GF-D8 (cell line): Measurements from ENCODE around the gene ADGRG6.
"Not testable (repeated sequence)": the region's sequence is repeated elsewhere in the genome, so short reads cannot be mapped to it uniquely, and the experiment has no call there.

Experiments
- DNase-seq: peaks from one replicate; lab custom pipeline; 2025; lab: John Stamatoyannopoulos, UW

ADGRG6 gene

DNA sequence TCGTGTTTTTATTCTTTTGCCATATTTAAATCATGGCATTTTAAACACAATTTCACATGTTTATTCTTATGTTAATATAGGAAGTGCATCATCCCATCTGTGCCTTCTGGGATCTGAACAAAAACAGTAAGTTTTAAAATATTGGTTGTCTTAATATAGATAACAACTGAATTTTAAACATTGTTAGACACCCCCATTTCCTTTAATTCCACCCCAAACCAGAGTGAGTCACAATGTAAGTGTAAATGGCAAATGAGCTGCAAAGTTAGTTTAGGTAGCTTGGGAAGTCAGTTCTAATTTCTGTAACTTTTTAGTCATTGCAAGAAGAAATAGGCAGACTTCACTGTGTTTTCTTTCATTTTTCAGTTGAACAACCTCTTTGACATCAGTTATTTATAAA lies 108.0 kb downstream of the ADGRG6 start:
- DNase-seq, result no peak

GRCh38 chr6:142411145-142411544 lies 109.3 kb downstream of the ADGRG6 start:
- DNase-seq, result no peak

- no peak for DNase-seq
Observed at GRCh38 chr6:142412241-142412640, 110.4 kb downstream of the ADGRG6 start.

DNA sequence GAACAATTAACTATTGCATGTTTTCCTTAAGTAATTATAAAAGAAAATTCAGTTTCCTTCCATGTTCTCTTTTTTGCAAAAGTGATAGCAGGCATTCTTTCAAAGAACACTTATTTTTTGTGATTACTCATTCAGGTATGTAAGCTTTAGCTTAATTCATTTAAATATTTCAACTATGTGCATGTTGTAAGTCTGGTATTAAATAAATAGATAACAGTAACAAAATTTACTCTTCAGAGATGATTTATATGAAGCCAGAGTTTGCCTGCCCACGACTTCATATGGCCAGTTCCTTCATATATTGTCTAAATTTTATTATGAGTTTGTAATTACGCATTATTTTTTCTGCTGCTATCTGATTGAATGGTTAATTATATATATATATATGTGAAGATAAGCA lies 110.9 kb downstream of the ADGRG6 start:
- no peak for DNase-seq

- DNase-seq, result no peak
Observed at GRCh38 chr6:142413111-142413510, 111.3 kb downstream of the ADGRG6 start.

DNA sequence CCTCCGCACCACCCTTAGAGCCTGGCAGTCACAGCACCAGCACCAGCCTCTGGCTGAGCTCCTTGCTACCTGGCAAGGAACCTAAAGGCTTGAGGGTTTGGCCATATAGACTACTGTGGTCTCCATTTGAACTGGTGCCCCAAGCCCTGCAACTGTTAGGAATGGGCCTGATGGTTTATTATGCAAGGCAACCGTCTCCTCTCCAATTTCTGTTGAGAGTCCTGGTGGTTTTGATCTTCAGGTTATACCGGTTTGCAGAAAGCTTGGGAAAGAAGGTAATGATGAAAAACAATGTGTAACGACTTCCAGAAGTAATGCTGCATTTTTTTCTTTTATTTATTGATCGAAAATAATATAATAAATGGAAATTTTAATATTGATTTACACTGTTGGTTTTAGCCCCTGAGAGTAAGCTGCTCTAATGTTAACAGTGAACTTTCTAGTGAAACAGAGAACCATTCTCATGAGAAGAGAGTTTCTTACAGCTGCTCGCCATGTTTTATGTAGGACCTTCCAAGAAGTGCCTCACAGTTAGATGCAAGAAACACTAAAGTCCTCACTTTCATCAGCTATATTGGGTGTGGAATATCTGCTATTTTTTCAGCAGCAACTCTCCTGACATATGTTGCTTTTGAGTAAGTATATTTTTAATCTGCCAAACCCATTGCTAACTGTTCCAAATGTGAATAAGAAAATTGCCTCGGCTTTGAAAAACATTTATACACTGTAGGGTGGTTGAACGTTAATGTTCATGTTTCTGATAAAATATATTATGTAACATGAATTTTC lies 112.8 kb downstream of the ADGRG6 start:
- no peak for DNase-seq

GRCh38 chr6:142416179-142416578 lies 114.4 kb downstream of the ADGRG6 start:
- no peak for DNase-seq

GRCh38 chr6:142416686-142417085 lies 114.9 kb downstream of the ADGRG6 start:
- no peak for DNase-seq

DNA sequence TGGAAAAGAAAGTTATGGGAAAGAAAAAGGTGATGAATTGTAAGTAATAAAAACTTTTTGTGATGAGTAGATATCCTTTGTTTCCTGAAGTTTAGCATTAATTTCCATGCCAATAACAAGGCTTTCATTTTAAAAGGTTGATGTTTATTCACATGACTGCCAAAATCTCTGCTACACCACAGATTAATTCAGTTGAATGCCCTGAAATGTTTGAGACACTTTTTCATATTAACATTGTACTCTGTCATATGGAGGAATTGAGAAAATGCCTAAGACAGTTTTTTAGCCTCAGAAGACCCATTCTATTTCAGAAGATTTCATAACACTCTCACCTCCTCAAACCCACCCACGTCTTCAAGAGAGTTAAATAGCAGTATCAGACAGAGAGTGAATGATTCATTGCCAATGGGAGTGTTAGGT lies 115.5 kb downstream of the ADGRG6 start:
- DNase-seq, result no peak

GRCh38 chr6:142419071-142419470 lies 117.3 kb downstream of the ADGRG6 start:
- no peak for DNase-seq

DNA sequence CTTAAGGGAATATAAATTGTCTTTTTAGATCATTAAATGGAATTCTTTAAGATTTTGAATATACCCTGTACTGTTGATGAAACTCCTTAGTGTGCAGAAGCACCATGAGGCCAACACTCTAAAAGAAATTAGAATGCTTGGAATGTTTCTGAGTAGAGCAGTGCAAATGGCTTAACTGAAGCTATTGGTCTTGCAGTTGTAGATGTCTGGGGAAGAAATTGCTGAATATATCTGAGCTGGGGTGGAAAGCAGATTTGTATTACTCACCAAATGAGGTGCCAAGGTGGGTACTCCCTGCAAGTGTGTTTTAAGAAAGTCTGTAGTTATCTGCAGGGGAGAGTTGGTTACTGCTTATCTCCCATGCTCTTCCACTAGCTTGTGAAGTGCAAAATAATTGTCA lies 119.0 kb downstream of the ADGRG6 start:
- DNase-seq, result no peak

GRCh38 chr6:142421285-142422117 lies 119.7 kb downstream of the ADGRG6 start:
- DNase-seq, result no peak

- DNase-seq, result not testable (repeated sequence)
Observed at GRCh38 chr6:142426444-142427132, 124.8 kb downstream of the ADGRG6 start.

GRCh38 chr6:142428468-142428867 lies 126.7 kb downstream of the ADGRG6 start:
- DNase-seq, result not testable (repeated sequence)

GRCh38 chr6:142429195-142429594 lies 127.4 kb downstream of the ADGRG6 start:
- DNase-seq, result no peak

DNA sequence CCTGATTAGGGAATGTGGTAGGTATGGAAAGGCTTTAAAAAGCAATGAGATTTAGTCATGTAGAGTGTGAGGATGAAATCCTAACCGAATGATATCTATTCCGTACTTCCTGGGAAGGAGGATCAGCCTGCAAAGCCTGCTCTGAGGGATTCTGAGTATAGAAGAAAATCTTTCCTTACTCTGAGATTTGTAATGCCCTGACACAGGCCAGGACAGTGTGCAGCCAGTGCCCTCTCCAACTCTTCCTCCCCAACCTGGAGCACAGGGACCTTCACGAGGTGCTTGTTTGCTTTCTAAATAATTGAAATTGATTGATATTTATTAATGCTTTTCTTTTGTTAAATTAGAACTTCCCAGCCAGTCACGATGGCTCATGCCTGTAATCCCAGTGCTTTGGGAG lies 131.6 kb downstream of the ADGRG6 start:
- DNase-seq, result no peak

- DNase-seq, result no peak
Observed at GRCh38 chr6:142438898-142439297, 137.1 kb downstream of the ADGRG6 start.

DNA sequence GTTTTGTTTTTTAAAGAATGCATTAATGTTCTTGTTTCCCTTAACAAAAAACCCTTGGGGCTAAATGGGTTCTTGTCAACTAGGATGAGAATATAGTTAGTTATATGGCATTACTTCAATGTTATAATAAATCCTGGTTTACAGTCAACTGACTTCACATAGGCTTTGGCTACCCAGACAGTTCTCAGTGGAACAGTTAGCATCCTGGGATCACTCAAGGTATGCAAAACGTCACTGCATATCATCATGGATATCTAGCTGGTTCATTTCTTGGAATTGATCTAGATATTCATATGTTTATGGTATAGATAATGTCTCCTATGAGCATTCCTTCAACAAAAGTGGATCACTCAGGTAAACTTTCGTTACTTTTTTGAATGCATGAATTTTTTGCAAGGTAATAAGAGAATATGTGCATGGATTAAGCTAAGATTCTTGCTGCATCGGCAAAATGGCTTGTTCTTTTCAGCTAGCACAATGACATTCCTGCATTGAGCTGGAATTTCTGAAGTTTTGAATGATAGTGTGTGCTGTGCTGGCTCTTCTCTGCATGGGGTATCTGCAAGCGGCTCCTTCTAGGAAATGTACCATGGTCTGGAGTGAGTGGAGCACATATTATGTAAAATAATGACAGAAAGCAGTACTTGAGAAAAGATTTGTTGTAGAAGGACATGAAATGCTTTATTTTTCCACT lies 138.9 kb downstream of the ADGRG6 start:
- no peak for DNase-seq

DNA sequence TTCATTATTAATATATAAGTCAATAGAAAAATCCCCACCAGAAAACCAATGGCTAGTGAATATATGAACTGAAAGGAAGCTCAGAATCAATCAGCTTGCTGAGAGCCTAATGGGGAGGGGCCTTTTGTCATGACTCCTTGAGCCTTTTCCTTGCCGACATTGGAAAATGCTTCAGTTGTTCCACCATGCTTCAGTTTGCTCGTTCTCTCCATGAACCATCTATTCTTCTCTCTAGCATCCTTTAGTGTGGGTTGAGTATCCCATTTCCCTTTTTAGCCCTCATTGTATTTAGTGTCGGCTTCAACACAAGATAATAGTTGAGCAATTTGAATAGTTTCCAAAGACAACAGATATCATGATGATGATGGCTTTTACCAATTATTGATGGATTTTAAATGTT lies 139.9 kb downstream of the ADGRG6 start:
- no peak for DNase-seq

- DNase-seq, result no peak
Observed at GRCh38 chr6:142443102-142443501, 141.3 kb downstream of the ADGRG6 start.

- DNase-seq, result no peak
Observed at GRCh38 chr6:142443532-142443931, 141.7 kb downstream of the ADGRG6 start.

DNA sequence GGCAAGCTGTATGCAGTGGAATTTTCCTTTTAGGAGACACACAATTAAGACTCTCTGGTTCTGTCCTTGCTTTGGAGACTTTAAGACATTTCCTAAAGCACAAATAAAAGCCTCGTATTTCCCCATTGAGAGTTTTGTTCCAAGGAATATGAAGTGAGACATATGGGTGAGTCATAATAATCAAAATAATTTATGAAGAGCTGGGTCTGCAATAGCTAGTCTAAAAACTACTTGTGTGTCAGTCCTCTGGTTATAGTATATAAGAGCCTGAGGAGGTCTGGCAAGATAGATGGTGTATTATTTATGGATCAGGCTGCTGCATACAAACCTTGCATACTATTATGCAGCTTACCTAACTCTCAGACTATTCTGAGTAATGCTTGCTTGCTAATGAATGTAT lies 142.6 kb downstream of the ADGRG6 start:
- DNase-seq, result no peak
